Raji (cell line): Measurements from ENCODE around the gene PITPNC1.

Experiments
- POLR2A ChIP-seq: IDR thresholded peaks from 2 replicates; pipeline ENCODE4 v1.6.1; 2011; ENCODE audit warnings: low read depth, low read length, control low read depth; ENCODE audit not compliant: insufficient read depth

PITPNC1 gene

GRCh38 chr17:67466251-67466796 lies 89.2 kb downstream of the PITPNC1 start:
- no peak for TF ChIP-seq POLR2A

GRCh38 chr17:67467500-67468455 lies 90.7 kb downstream of the PITPNC1 start:
- TF ChIP-seq POLR2A: no peak

GRCh38 chr17:67469208-67469980 lies 92.3 kb downstream of the PITPNC1 start:
- TF ChIP-seq POLR2A: no peak

- TF ChIP-seq POLR2A: no peak
Measured at GRCh38 chr17:67470163-67470562, 93.1 kb downstream of the PITPNC1 start.

- no peak for TF ChIP-seq POLR2A
Measured at GRCh38 chr17:67471118-67471517, 94.0 kb downstream of the PITPNC1 start.

- TF ChIP-seq POLR2A: no peak
Measured at GRCh38 chr17:67474081-67474661, 97.1 kb downstream of the PITPNC1 start.

GRCh38 chr17:67475161-67475937 lies 98.3 kb downstream of the PITPNC1 start:
- no peak for TF ChIP-seq POLR2A

- TF ChIP-seq POLR2A: no peak
Measured at GRCh38 chr17:67476787-67477335, 99.8 kb downstream of the PITPNC1 start.

GRCh38 chr17:67477687-67478086 lies 100.6 kb downstream of the PITPNC1 start:
- TF ChIP-seq POLR2A: no peak

- no peak for TF ChIP-seq POLR2A
Measured at GRCh38 chr17:67478401-67479041, 101.4 kb downstream of the PITPNC1 start.

GRCh38 chr17:67479148-67479547 lies 102.1 kb downstream of the PITPNC1 start:
- no peak for TF ChIP-seq POLR2A

GRCh38 chr17:67481808-67482207 lies 104.7 kb downstream of the PITPNC1 start:
- TF ChIP-seq POLR2A: no peak

GRCh38 chr17:67482764-67483163 lies 105.7 kb downstream of the PITPNC1 start:
- TF ChIP-seq POLR2A: no peak

GRCh38 chr17:67484261-67484660 lies 107.2 kb downstream of the PITPNC1 start:
- TF ChIP-seq POLR2A: no peak

- TF ChIP-seq POLR2A: no peak
Measured at GRCh38 chr17:67485666-67486065, 108.6 kb downstream of the PITPNC1 start.
